GM12874 (cell line): Measurements from ENCODE around the gene LOC128125822.

Experiments used
- CTCF ChIP-seq: IDR thresholded peaks from 2 replicates; pipeline ENCODE4 v1.5.1; 2011; ENCODE audit warnings: low read depth, mild to moderate bottlenecking, control low read depth, low read length, moderate library complexity; ENCODE audit not compliant: insufficient read depth

LOC128125822 gene

GRCh38 chr6:63592886-63593285 is 20.6 kb downstream of the LOC128125822 start:
- no peak for TF ChIP-seq CTCF

- no peak for TF ChIP-seq CTCF
These were observed 25.1 kb downstream of the LOC128125822 start for GRCh38 chr6:63597141-63598048.

- TF ChIP-seq CTCF = peak; percentile 86
These were observed 26.1 kb downstream of the LOC128125822 start for GRCh38 chr6:63598049-63599036.

GRCh38 chr6:63599243-63599642 is 27.0 kb downstream of the LOC128125822 start:
- TF ChIP-seq CTCF = no peak

GRCh38 chr6:63600136-63600535 is 27.9 kb downstream of the LOC128125822 start:
- TF ChIP-seq CTCF = no peak

- no peak for TF ChIP-seq CTCF
These were observed 37.0 kb downstream of the LOC128125822 start for GRCh38 chr6:63609231-63609630.

- no peak for TF ChIP-seq CTCF
These were observed 38.7 kb downstream of the LOC128125822 start for GRCh38 chr6:63610944-63611343.
